H1 (cell line): ENCODE measurements around the gene CDK5RAP2.

Experiments
- POLR2A ChIP-seq, 2 experiments: IDR thresholded peaks; 1 replicate in 1 of 2; 2 replicates in 1 of 2; pipeline ENCODE4 v1.6.1; 2011; ENCODE audit warnings: low read depth in 2 of 2, low read length in 2 of 2, mild to moderate bottlenecking in 2 of 2; ENCODE audit errors: control extremely low read depth in 1 of 2
- TF ChIP-seq, protein P1 (sequence below), 3 experiments: IDR thresholded peaks; 1 replicate in 2 of 3; 2 replicates in 1 of 3; pipeline versions ENCODE4 v1.5.1 to v1.6.1; 2011; ENCODE audit warnings: low read length in 3 of 3, mild to moderate bottlenecking in 3 of 3, inconsistent platforms in 2 of 3, low read depth in 1 of 3, moderate library complexity in 1 of 3; ENCODE audit not compliant: insufficient read depth in 1 of 3; ENCODE audit errors: control extremely low read depth in 1 of 3

- TF ChIP-seq, protein P1, sequence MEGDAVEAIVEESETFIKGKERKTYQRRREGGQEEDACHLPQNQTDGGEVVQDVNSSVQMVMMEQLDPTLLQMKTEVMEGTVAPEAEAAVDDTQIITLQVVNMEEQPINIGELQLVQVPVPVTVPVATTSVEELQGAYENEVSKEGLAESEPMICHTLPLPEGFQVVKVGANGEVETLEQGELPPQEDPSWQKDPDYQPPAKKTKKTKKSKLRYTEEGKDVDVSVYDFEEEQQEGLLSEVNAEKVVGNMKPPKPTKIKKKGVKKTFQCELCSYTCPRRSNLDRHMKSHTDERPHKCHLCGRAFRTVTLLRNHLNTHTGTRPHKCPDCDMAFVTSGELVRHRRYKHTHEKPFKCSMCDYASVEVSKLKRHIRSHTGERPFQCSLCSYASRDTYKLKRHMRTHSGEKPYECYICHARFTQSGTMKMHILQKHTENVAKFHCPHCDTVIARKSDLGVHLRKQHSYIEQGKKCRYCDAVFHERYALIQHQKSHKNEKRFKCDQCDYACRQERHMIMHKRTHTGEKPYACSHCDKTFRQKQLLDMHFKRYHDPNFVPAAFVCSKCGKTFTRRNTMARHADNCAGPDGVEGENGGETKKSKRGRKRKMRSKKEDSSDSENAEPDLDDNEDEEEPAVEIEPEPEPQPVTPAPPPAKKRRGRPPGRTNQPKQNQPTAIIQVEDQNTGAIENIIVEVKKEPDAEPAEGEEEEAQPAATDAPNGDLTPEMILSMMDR (IDR thresholded peaks at IDR 0.05; ENCODE audit: control extremely low read depth in 1 of 3, insufficient read depth in 1 of 3, low read depth in 1 of 3, low read length in 3 of 3), result no peak
- TF ChIP-seq POLR2A (IDR thresholded peaks at IDR 0.05; ENCODE audit: control extremely low read depth in 1 of 2, low read depth in 2 of 2, low read length in 2 of 2), result no peak
These were observed 140.0 kb downstream of the CDK5RAP2 start for GRCh38 chr9:120439926-120440325.
